ENCODE measurements around the gene IQCB1. TPM values are rescaled to one million over a fixed set of nuclear protein-coding genes. Genes with fewer than 3 reads are reported as not detected.
"Not testable (repeated sequence)": the region's sequence is repeated elsewhere in the genome, so short reads cannot be mapped to it uniquely, and the experiment has no call there.

The IQCB1 gene
- total RNA-seq, 1 donor from 2014 or later = 8.5 TPM

- TF ChIP-seq CTCF (IDR thresholded peaks at IDR 0.05; ENCODE audit: partially characterized antibody, unreplicated experiment) = no peak
These were observed 53.2 kb downstream of the IQCB1 start for GRCh38 chr3:121781611-121782010.

GRCh38 chr3:121775095-121775494 is 59.8 kb downstream of the IQCB1 start:
- not testable (repeated sequence) for H3K9me3 Mint-ChIP-seq (ENCODE audit: unreplicated experiment); H3K27me3 Mint-ChIP-seq (ENCODE audit: unreplicated experiment); H3K27ac Mint-ChIP-seq (ENCODE audit: unreplicated experiment); H3K36me3 Mint-ChIP-seq (ENCODE audit: unreplicated experiment); H3K4me1 Mint-ChIP-seq (ENCODE audit: low read depth, unreplicated experiment); H3K4me3 Mint-ChIP-seq (ENCODE audit: unreplicated experiment); DNase-seq

More at GRCh38 chr3:121781611-121782010, 53.2 kb downstream of the IQCB1 start:
- Mint-ChIP-seq H3K9me3 (ENCODE audit: unreplicated experiment) (no peaks in the 10 kb centered on the region), H3K27me3 (ENCODE audit: unreplicated experiment) (no peaks in the 10 kb centered on the region), H3K27ac (ENCODE audit: unreplicated experiment) (no peak overlapping the region), H3K36me3 (ENCODE audit: unreplicated experiment) (no peaks in the 10 kb centered on the region), H3K4me1 (ENCODE audit: low read depth, unreplicated experiment) (no peaks in the 10 kb centered on the region), H3K4me3 (ENCODE audit: unreplicated experiment) (no peak overlapping the region)
- no peak for DNase-seq

DNA sequence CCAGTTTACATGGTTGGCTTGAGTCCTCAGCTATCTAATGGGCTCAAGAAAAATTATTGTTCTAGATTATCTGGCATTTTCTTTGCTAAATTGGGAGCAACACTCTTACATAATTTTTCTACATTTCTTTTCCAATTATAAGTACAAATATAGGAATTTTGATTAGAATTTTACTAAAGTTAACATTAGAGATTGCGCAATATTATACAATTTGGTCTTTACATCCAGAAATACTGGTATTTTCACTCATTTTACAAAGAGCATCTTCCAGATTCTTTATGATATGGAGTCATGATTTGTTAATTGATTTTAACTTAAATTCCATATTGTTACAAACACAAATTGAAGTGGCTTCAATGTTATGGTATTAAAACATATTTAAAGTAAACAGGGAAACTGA is 65.6 kb downstream of the IQCB1 start:
- Mint-ChIP-seq H3K4me1 (ENCODE audit: low read depth, unreplicated experiment) (no peaks in the 10 kb centered on the region), H3K36me3 (ENCODE audit: unreplicated experiment) (no peaks in the 10 kb centered on the region), H3K9me3 (ENCODE audit: unreplicated experiment) (no peaks in the 10 kb centered on the region), H3K27me3 (ENCODE audit: unreplicated experiment) (no peaks in the 10 kb centered on the region), H3K4me3 (ENCODE audit: unreplicated experiment) (no peak overlapping the region), H3K27ac (ENCODE audit: unreplicated experiment) (no peak overlapping the region)
- no peak for TF ChIP-seq CTCF (IDR thresholded peaks at IDR 0.05; ENCODE audit: partially characterized antibody, unreplicated experiment)
- no peak for DNase-seq

GRCh38 chr3:121768452-121768851 is 66.4 kb downstream of the IQCB1 start:
- H3K4me3 Mint-ChIP-seq (ENCODE audit: unreplicated experiment) = no peak overlapping the region
- no peaks in the 10 kb centered on the region for H3K9me3 Mint-ChIP-seq (ENCODE audit: unreplicated experiment)
- no peak overlapping the region for H3K27ac Mint-ChIP-seq (ENCODE audit: unreplicated experiment)
- no peak for DNase-seq
- H3K27me3 Mint-ChIP-seq (ENCODE audit: unreplicated experiment) = no peaks in the 10 kb centered on the region
- no peak for TF ChIP-seq CTCF (IDR thresholded peaks at IDR 0.05; ENCODE audit: partially characterized antibody, unreplicated experiment)
- no peaks in the 10 kb centered on the region for H3K36me3 Mint-ChIP-seq (ENCODE audit: unreplicated experiment)
- H3K4me1 Mint-ChIP-seq (ENCODE audit: low read depth, unreplicated experiment) = no peaks in the 10 kb centered on the region

DNA sequence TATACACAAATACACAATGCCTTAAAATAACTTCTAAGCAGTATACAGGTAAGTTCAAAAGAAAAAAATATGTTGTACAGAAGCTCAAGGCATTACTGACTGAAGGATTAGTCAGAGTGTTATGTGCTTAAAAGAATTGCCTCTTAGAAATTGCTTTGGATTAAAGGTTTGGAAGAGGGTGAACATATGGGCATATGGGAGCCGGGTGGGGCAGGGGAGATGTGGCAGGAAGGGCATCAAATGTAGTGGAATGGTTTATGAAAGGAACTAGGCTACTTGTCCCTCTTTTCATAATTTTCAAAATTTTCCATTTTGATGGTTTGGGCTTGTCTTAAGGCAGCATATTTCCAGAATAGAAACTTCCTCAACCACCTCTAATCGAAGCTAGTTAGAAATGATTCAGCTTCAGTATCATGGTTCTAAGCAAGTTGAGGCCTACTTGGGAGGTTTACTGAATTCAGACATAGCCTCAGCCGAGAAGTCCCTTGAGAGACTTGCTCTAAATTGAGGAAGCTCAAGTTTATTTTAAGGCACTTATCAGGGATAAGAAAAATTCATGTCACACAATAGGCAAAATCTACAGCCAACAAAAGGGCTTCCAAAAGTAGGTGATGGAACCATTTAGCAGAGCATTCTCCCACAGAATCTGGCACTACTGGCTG is 75.2 kb downstream of the IQCB1 start:
- Mint-ChIP-seq H3K36me3 (ENCODE audit: unreplicated experiment) (no peaks in the 10 kb centered on the region), H3K27ac (ENCODE audit: unreplicated experiment) (no peak overlapping the region), H3K9me3 (ENCODE audit: unreplicated experiment) (no peaks in the 10 kb centered on the region), H3K4me1 (ENCODE audit: low read depth, unreplicated experiment) (peaks cover 11% of the 10 kb centered on the region), H3K4me3 (ENCODE audit: unreplicated experiment) (no peak overlapping the region), H3K27me3 (ENCODE audit: unreplicated experiment) (no peaks in the 10 kb centered on the region)
- TF ChIP-seq CTCF (IDR thresholded peaks at IDR 0.05; ENCODE audit: partially characterized antibody, unreplicated experiment) = no peak
- DNase-seq = no peak

Data from glutamatergic neuron (in vitro differentiated cells).